K562 (cell line): ENCODE results near the gene ATF3. TPM values are rescaled to one million over a fixed set of nuclear protein-coding genes. Genes with fewer than 3 reads are reported as not detected.

ENCODE experiments used
- ATAC-seq: fragments of 200-7000 bp; cut with Tn5 transposase; 3 replicates; pipeline ENCODE4 v1.9.1; 2020; ENCODE audit warnings: moderate library complexity
- BruUV-seq: library from RNA; stranded (reverse); fragments of 400-500 nt; replicated peaks from 2 replicates; lab custom pipeline; 2021; lab: Mats Ljungman, UMichigan
- CTCF ChIA-PET: fragments of 300-600 bp; formaldehyde crosslinking; extraction: SDS; loops from one replicate; lab custom pipeline; 2021; ENCODE audit warnings: low intra/inter-chr PET ratio; lab: Yijun Ruan, JAX
- POLR2A ChIA-PET: fragments of 300-600, 350-650 bp; sonication (Branson Sonifier 250); formaldehyde crosslinking; extraction: SDS; loops from one replicate; lab custom pipeline; 2021; ENCODE audit warnings: antibody characterized with exemption, inconsistent platforms; lab: Yijun Ruan, JAX
- DNase-seq, 4 experiments: peaks; one replicate each; pipeline versions ENCODE4 v3.0.0 to v3.0.0-alpha.2; 2011 to 2018; ENCODE audit warnings: low spot score in 3 of 4, mixed read lengths in 3 of 4; ENCODE audit errors: extremely low read depth in 1 of 4
- FAIRE-seq: peaks from 2 replicates; lab custom pipeline; 2011; peaks lifted over from hg19 to GRCh38; lab: Jason Lieb, UNC
- H2AFZ ChIP-seq: 2 replicates; pipeline ENCODE4 v1.6.0; 2011; ENCODE audit warnings: low read depth, low read length, control low read depth, inconsistent platforms
- H3K27ac ChIP-seq: fragments of 200-600 bp; 3 replicates; pipeline ENCODE4 v1.8.0; 2011; ENCODE audit warnings: low read depth, mild to moderate bottlenecking, control low read depth, inconsistent platforms, low read length, moderate library complexity, mixed read lengths; ENCODE audit errors: extremely low read depth
- H3K27me3 ChIP-seq, 2 experiments: fragments of 300-600 bp in 1 of 2; 2 replicates in 1 of 2; 3 replicates in 1 of 2; pipeline versions ENCODE4 v1.6.0 to v1.8.0; 2011; ENCODE audit warnings: inconsistent platforms in 2 of 2, low read length in 2 of 2, mild to moderate bottlenecking in 1 of 2, mixed read lengths in 1 of 2, moderate library complexity in 1 of 2; ENCODE audit not compliant: control insufficient read depth in 2 of 2, insufficient read depth in 2 of 2
- H3K36me3 ChIP-seq: fragments of 300-600 bp; 3 replicates; pipeline ENCODE4 v1.8.0; 2011; ENCODE audit warnings: mild to moderate bottlenecking, low read length, inconsistent platforms; ENCODE audit not compliant: control insufficient read depth, insufficient read depth
- H3K4me1 ChIP-seq, 2 experiments: fragments of 200-600 bp in 1 of 2; replicated peaks in 1 of 2; 2 replicates in 1 of 2; 3 replicates in 1 of 2; pipeline versions ENCODE4 v1.5.1 to v1.8.0; 2011; ENCODE audit warnings: inconsistent platforms in 2 of 2, low read length in 2 of 2, mild to moderate bottlenecking in 1 of 2, mixed read lengths in 1 of 2, moderate library complexity in 1 of 2; ENCODE audit not compliant: control insufficient read depth in 2 of 2, insufficient read depth in 2 of 2
- H3K4me2 ChIP-seq: 2 replicates; pipeline ENCODE4 v1.6.1; 2011; ENCODE audit warnings: low read length, control low read depth, inconsistent platforms, mixed read lengths; ENCODE audit not compliant: insufficient read depth
- H3K4me3 ChIP-seq: fragments of 200-600 bp; sonication (generic), shearing (Covaris generic); 2 replicates; pipeline ENCODE4 v1.5.1; 2016; ENCODE audit warnings: control low read depth, inconsistent platforms
- H3K79me2 ChIP-seq: fragments of 200-600 bp; 3 replicates; pipeline ENCODE4 v1.8.0; 2011; ENCODE audit warnings: low read length, inconsistent platforms; ENCODE audit not compliant: control insufficient read depth, insufficient read depth
- H3K9ac ChIP-seq, 2 experiments: 2 replicates each; pipeline versions ENCODE4 v1.6.0 to v1.6.1; 2011; ENCODE audit warnings: low read depth in 2 of 2, low read length in 2 of 2, control low read depth in 1 of 2, inconsistent platforms in 1 of 2, mild to moderate bottlenecking in 1 of 2, mixed read lengths in 1 of 2; ENCODE audit not compliant: insufficient read depth in 1 of 2
- H3K9me1 ChIP-seq: one replicate; pipeline ENCODE4 v1.6.0; 2011; ENCODE audit warnings: inconsistent platforms, mild to moderate bottlenecking, low read length, moderate library complexity; ENCODE audit not compliant: control insufficient read depth, insufficient read depth
- H3K9me3 ChIP-seq: replicated peaks from 2 replicates; pipeline ENCODE4 v1.5.1; 2011; ENCODE audit warnings: low read depth, low read length, inconsistent platforms; ENCODE audit not compliant: control insufficient read depth, insufficient read depth
- H4K20me1 ChIP-seq: replicated peaks from 2 replicates; pipeline ENCODE4 v1.6.1; 2011; ENCODE audit warnings: low read length, inconsistent platforms, mixed read lengths; ENCODE audit not compliant: control insufficient read depth, insufficient read depth
- TSHZ1 ChIP-seq: fragments of 250-450 bp; sonication (Bioruptor Pico); IDR thresholded peaks from 2 replicates; pipeline ENCODE4 v1.4.0; 2020; ENCODE audit warnings: mild to moderate bottlenecking, moderate library complexity
- VEZF1 ChIP-seq: fragments of 200-800 bp; sonication (Bioruptor generic); IDR thresholded peaks from 2 replicates; pipeline ENCODE4 v1.6.1; 2017; ENCODE audit warnings: missing genetic modification characterization, missing compliant biosample characterization
- WGBS: fragments of 100-300 bp; shearing (Covaris generic); methylation state at CpG from one replicate; pipeline ENCODE4 v1.1.6; 2016; ENCODE audit warnings: low coverage, mixed read lengths; ENCODE audit not compliant: insufficient coverage; ENCODE audit errors: missing lambda C conversion rate; 5-methylcytosine and 5-hydroxymethylcytosine counted together
- in situ Hi-C: fragments of 300-500 bp; cut with MboI; formaldehyde crosslinking; loops from 4 replicates; pipeline ENCODE4 v1.15.0; 2018; ENCODE audit warnings: inconsistent platforms, mixed read lengths
- intact Hi-C: fragments of 100-400 bp; cut with micrococcal nuclease; formaldehyde crosslinking; loops from 2 replicates; pipeline ENCODE4 v1.14.2; 2022
- polyA plus RNA-seq, 8 experiments: library from polyadenylated mRNA; depleted of rRNA in 4 of 8; stranded (reverse) in 5 of 8; unstranded in 3 of 8; fragments of >200 nt; fragmentation: Nextera tagmentation in 2 of 8; fragmentation: Illumina TruSeq in 1 of 8; extraction: Ambion mirVana in 2 of 8; extraction: Trizol in 1 of 8; gene quantifications; 2 replicates each; pipeline versions ENCODE4 v1.2.1 to v1.2.3, GENCODE V29; 2011 to 2014; ENCODE audit warnings: inconsistent platforms in 1 of 8, missing spikeins in 1 of 8
- total RNA-seq, 7 experiments: library from RNA; depleted of rRNA in 6 of 7; stranded (reverse); fragments of >200 nt in 6 of 7; fragmentation: Illumina TruSeq in 2 of 7; extraction: Trizol in 2 of 7; gene quantifications; 2 replicates each; pipeline versions ENCODE4 v1.2.1 to v1.2.3, GENCODE V29; 2011 to 2021; ENCODE audit warnings: low replicate concordance in 1 of 7

Gene ATF3
- total and polyA plus RNA-seq, 9 of the 15 experiments (the other 6 are each of a cell fraction or from before 2014, with no cell fraction given), result 3.5 to 28.2 (median 19.8) TPM

- no peak overlapping the region for H3K9ac ChIP-seq
- intact Hi-C loops, result no loop called here
These were observed 13.4 kb downstream of the ATF3 start for GRCh38 chr1:212621949-212622305.

More at GRCh38 chr1:212621949-212622305, 13.4 kb downstream of the ATF3 start:
- 0 out of 2 replicates have a peak, but pooled peaks have one; percentile 12 for TF ChIP-seq VEZF1 (CRISPR knock-in tag)
- no peak for TF ChIP-seq TSHZ1 (CRISPR knock-in tag)
- no peak for DNase-seq
- CTCF ChIA-PET, result no interaction called here
- 9% methylated on average over 1 of the region's 1 CpG for WGBS
- no peaks in the 10 kb centered on the region for H3K79me2 ChIP-seq
- peaks cover 0 to 4% of the 10 kb centered on the region in 2 experiments; a peak in 1 of 5 replicates for H3K4me1 ChIP-seq
- peak; percentile 50 for ATAC-seq
- no peaks in the 10 kb centered on the region for H3K9me1 ChIP-seq
- H3K4me2 ChIP-seq, result no peak overlapping the region
- H2AFZ ChIP-seq, result no peak overlapping the region
- in situ Hi-C loops, result no loop called here
- POLR2A ChIA-PET, result interaction anchor here (0.5 to 2.2 kb wide), 7 partner anchors 10 to 340 kb away, joined by 3 to 14 read pairs (median 4); partner anchors contain the start of gene ATF3
- no TSS peak for BruUV-seq
- peaks cover 30 to 37% of the 10 kb centered on the region in 2 experiments for H3K27me3 ChIP-seq
- H3K4me3 ChIP-seq, result no peak overlapping the region
- FAIRE-seq, result no peak
- H3K36me3 ChIP-seq, result peaks cover 30% of the 10 kb centered on the region; the same call in 2 of the 3 replicates
- H3K27ac ChIP-seq, result no peak overlapping the region
- H3K9me3 ChIP-seq, result no peaks in the 10 kb centered on the region
- H4K20me1 ChIP-seq, result peaks cover 11% of the 10 kb centered on the region; the same call in 1 of the 2 replicates
